ENCODE data around the gene HACL1.

The HACL1 gene

GRCh38 chr3:15591928-15592327, 9.4 kb downstream of the HACL1 start:
- H3K4me3 ChIP-seq (ENCODE audit: low read depth, low read length): no peak overlapping the region
- no peak for DNase-seq (ENCODE audit: low read depth)

- H3K4me3 ChIP-seq (ENCODE audit: low read depth, low read length): no peak overlapping the region
- no peak for DNase-seq (ENCODE audit: low read depth)
These were observed 10.1 kb downstream of the HACL1 start for GRCh38 chr3:15591242-15591641.

- H3K4me3 ChIP-seq (ENCODE audit: low read depth, low read length): no peak overlapping the region
- no peak for DNase-seq (ENCODE audit: low read depth)
These were observed 16.1 kb downstream of the HACL1 start for GRCh38 chr3:15585111-15585845.

- H3K4me3 ChIP-seq (ENCODE audit: low read depth, low read length): no peak overlapping the region
- no peak for DNase-seq (ENCODE audit: low read depth)
These were observed 19.6 kb downstream of the HACL1 start for GRCh38 chr3:15581471-15582394.

- DNase-seq (ENCODE audit: low read depth): no peak
- no peak overlapping the region for H3K4me3 ChIP-seq (ENCODE audit: low read depth, low read length)
These were observed 22.3 kb downstream of the HACL1 start for GRCh38 chr3:15579051-15579450.

- DNase-seq (ENCODE audit: low read depth): no peak
- H3K4me3 ChIP-seq (ENCODE audit: low read depth, low read length): no peak overlapping the region
These were observed 23.0 kb downstream of the HACL1 start for GRCh38 chr3:15578289-15578867.

- DNase-seq (ENCODE audit: low read depth): no peak
- H3K4me3 ChIP-seq (ENCODE audit: low read depth, low read length): no peak overlapping the region
These were observed 24.9 kb downstream of the HACL1 start for GRCh38 chr3:15576475-15576874.

GRCh38 chr3:15575446-15575845, 25.9 kb downstream of the HACL1 start:
- H3K4me3 ChIP-seq (ENCODE audit: low read depth, low read length): no peak overlapping the region
- DNase-seq (ENCODE audit: low read depth): no peak

GRCh38 chr3:15572138-15572537, 29.2 kb downstream of the HACL1 start:
- no peak for DNase-seq (ENCODE audit: low read depth)

GRCh38 chr3:15563190-15563589, 38.2 kb downstream of the HACL1 start:
- DNase-seq (ENCODE audit: low read depth): no peak
- H3K4me3 ChIP-seq (ENCODE audit: low read depth, low read length): no peak overlapping the region

More at GRCh38 chr3:15572138-15572537, 29.2 kb downstream of the HACL1 start:
- no peak overlapping the region for H3K4me3 ChIP-seq (ENCODE audit: low read depth, low read length)

- no peak overlapping the region for H3K4me3 ChIP-seq (ENCODE audit: low read depth, low read length)
These were observed 38.8 kb downstream of the HACL1 start for GRCh38 chr3:15562560-15562959.

GRCh38 chr3:15558581-15558980, 42.8 kb downstream of the HACL1 start:
- no peak overlapping the region for H3K4me3 ChIP-seq (ENCODE audit: low read depth, low read length)
- no peak for DNase-seq (ENCODE audit: low read depth)

More at GRCh38 chr3:15562560-15562959, 38.8 kb downstream of the HACL1 start:
- no peak for DNase-seq (ENCODE audit: low read depth)

GRCh38 chr3:15557511-15557946, 43.8 kb downstream of the HACL1 start:
- peak; percentile 15 for DNase-seq (ENCODE audit: low read depth)
- H3K4me3 ChIP-seq (ENCODE audit: low read depth, low read length): no peak overlapping the region

GRCh38 chr3:15556512-15556911, 44.9 kb downstream of the HACL1 start:
- no peak for DNase-seq (ENCODE audit: low read depth)
- H3K4me3 ChIP-seq (ENCODE audit: low read depth, low read length): no peak overlapping the region

GRCh38 chr3:15553749-15554148, 47.6 kb downstream of the HACL1 start:
- H3K4me3 ChIP-seq (ENCODE audit: low read depth, low read length): no peak overlapping the region
- no peak for DNase-seq (ENCODE audit: low read depth)

- no peak for DNase-seq (ENCODE audit: low read depth)
- no peak overlapping the region for H3K4me3 ChIP-seq (ENCODE audit: low read depth, low read length)
These were observed 49.5 kb downstream of the HACL1 start for GRCh38 chr3:15551902-15552301.

GRCh38 chr3:15549846-15550245, 51.5 kb downstream of the HACL1 start:
- DNase-seq (ENCODE audit: low read depth): no peak

GRCh38 chr3:15542614-15543013, 58.8 kb downstream of the HACL1 start:
- H3K4me3 ChIP-seq (ENCODE audit: low read depth, low read length): no peak overlapping the region
- no peak for DNase-seq (ENCODE audit: low read depth)

More at GRCh38 chr3:15549846-15550245, 51.5 kb downstream of the HACL1 start:
- no peak overlapping the region for H3K4me3 ChIP-seq (ENCODE audit: low read depth, low read length)

GRCh38 chr3:15541371-15541770, 60.0 kb downstream of the HACL1 start:
- H3K4me3 ChIP-seq (ENCODE audit: low read depth, low read length): no peak overlapping the region
- no peak for DNase-seq (ENCODE audit: low read depth)

GRCh38 chr3:15539066-15539465, 62.3 kb downstream of the HACL1 start:
- DNase-seq (ENCODE audit: low read depth): no peak
- no peak overlapping the region for H3K4me3 ChIP-seq (ENCODE audit: low read depth, low read length)
